Measurements from ENCODE around the gene SF3B2.
"Not testable (repeated sequence)": the region's sequence is repeated elsewhere in the genome, so short reads cannot be mapped to it uniquely, and the experiment has no call there.

Gene SF3B2

GRCh38 chr11:66015936-66016792 is 36.0 kb upstream of the SF3B2 start:
- DNase-seq (ENCODE audit: low read depth) = no peak

GRCh38 chr11:66016793-66017177 is 35.4 kb upstream of the SF3B2 start:
- DNase-seq (ENCODE audit: low read depth) = no peak

- no peak for DNase-seq (ENCODE audit: low read depth)
Observed at GRCh38 chr11:66017321-66017720, 34.8 kb upstream of the SF3B2 start.

DNA sequence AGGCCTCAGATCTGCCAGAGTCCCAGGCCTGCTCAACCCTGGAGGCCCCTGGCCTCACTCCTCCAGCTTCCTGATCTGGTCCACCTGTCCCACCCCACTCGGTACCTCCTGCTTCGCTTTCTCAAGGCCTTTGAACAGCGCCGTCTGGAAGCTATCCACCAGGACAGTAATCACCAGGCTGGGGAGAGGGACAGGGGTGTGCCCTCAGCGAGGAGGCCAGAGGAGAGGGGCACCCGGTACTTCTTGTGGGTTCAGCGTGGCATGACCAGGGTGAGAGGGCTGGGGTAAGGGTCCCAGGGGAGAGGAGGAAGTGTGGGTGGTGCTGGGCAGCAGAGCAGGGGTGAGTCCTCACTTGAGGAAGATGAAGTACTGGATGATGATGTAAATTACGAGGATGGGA is 32.0 kb upstream of the SF3B2 start:
- DNase-seq (ENCODE audit: low read depth) = no peak

GRCh38 chr11:66020618-66021357 is 31.4 kb upstream of the SF3B2 start:
- no peak for DNase-seq (ENCODE audit: low read depth)

GRCh38 chr11:66022401-66023185 is 29.6 kb upstream of the SF3B2 start:
- peak; percentile 69 for DNase-seq (ENCODE audit: low read depth)

DNA sequence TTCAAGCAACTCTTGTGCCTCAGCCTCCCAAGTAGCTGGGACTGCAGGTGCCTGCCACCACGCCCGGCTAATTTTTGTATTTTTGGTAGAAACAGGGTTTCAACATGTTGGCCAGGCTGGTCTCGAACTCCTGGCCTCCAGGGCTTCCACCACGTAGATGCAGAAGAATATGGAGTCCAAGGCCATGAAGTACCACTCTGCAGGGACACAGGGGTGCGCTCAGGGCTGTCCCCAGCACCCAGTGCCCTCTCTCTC is 29.1 kb upstream of the SF3B2 start:
- DNase-seq (ENCODE audit: low read depth) = not testable (repeated sequence)

DNA sequence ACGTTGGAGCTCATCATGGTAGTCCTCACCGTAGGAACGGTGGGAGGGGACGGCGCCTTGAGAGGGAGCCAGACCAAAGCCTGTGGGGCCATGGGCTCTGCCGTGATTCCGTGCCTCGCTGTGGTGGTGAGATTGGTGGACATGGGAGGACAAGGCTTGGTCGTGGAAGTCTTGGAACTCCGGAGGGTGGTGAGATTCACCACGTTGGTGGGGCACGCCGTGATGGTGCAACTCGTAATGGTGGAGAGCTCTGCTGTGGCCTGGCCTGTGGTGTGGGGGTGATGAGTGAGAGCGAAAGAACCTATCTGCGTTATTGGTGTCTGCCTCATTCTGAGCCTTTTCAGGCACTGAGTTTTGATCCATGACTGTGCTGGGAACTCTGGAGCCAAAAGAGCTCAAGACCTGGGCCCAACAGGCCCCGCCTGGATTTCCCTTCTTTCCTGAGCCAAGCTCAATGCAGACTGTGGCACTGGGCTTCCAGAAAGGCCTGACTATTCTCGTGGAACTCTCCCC is 26.1 kb upstream of the SF3B2 start, which contains the start of gene CATSPER1:
TSS of gene CATSPER1 (minus strand) at position 463 of the 513 bp plus-strand sequence. CDS start at position 363, 100 bp downstream.
- DNase-seq (ENCODE audit: low read depth) = no peak

DNA sequence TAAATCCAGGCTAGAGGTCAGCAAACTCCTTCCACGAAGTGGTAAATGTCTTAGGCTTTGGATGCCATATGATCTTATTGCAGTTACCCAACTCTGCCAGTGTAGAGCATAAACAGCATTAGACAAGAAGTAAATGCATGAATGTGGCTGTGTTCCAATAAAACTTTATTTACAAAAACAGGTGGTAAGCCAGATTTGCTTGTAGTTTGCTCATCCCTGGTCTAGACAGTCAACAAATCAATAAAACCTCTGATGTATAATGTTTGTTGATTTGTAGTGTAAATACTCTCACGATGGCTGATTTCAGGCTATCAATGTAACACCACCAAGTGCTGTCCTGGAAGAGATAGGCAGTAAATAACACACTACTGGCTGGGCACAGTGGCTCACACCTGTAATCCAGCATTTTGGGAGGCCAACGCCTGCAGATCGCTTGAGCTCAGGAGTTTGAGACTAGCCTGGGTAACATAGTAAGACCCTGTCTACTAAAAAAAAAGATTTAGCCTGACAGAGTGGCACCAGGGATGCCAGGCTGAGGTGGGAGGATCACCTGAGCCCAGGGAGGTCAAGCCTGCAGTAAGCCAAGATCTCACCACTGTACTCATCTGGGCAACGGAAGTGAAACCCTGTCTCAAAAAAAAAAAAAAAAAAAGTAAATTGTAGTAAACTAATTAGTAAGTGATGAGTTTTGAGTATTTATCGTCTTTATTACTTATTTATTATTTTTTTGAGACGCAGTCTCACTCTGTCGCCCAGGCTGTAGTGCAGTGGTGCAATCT is 19.0 kb upstream of the SF3B2 start:
- DNase-seq (ENCODE audit: low read depth) = no peak

GRCh38 chr11:66035653-66036333 is 16.4 kb upstream of the SF3B2 start:
- DNase-seq (ENCODE audit: low read depth) = no peak

DNA sequence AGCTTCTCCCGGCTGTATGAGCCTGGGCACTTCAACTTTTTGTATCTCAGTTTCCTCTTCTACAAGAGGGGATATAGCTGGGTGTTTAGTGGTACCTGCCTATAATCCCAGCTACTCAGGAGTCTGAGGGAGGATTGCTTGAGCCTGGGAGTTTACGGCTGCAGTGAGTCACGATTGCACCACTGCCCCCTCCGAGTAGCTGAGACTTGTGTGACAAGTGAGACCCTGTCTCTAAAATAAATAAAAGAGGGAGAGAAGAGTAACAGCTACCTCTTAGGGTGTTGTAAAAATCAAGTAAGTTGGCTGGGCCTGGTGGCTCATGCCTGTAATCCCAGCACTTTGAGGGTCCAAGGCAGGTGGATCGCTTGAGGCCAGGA is 15.8 kb upstream of the SF3B2 start:
- no peak for DNase-seq (ENCODE audit: low read depth)

- no peak for DNase-seq (ENCODE audit: low read depth)
Observed at GRCh38 chr11:66037327-66037726, 14.8 kb upstream of the SF3B2 start.

DNA sequence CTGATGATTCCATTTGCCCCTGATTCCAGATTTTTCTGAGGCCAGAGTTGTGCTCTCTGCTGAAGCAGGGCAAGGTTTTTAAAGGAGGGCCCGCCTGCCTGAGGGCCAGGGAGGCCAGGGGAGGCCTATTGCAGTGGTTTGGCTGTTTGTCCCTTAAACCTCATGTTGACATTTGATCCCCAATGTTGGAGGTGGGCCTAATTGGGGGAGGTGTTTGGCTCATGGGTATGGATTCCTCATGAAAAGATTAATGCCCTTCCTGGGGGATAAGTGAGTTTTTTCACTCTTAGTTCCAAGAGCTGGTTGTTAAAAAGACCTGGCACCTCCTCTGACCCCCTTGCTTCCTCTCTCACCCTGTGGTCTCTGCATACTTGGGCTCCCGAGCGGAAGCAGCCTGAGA is 12.4 kb upstream of the SF3B2 start:
- DNase-seq (ENCODE audit: low read depth) = no peak

DNA sequence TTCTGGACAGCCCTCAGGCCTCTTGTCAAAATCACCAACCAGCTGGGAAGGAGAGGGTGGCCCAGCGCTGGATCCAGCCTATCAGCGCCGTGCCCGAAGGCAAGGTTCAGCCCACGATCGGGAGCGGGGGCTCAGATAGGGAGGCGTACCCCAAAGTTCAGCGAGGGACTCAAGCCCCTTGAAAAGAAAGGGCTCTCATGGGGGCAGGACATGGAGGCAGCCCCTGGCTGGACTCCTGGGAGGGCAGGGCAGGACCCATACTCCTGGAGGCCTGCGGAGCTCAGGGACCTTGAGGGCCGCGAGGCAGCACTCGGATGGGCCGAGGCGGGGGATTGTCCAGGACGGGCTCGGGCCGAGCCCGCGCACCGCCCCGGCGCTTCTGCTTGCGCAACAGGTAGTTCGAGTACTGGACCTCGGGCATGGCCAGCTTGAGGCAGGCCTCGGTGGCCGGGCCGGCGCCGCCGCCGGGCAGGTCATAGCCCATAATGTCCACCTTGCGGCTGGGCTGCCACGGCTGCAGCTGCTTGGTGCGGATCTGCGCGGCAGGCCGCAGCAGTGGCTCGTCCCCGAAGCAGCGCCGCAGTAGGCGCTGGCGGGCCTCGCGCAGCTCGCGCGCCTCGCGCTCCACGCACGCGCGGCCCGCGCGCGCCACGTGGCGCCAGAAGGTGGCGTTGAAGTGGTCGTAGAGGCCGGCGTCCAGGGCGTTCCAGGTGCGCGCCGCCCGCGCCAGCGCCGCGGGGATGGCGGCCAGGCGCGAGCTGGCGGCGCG is 9.8 kb upstream of the SF3B2 start:
- no peak for DNase-seq (ENCODE audit: low read depth)

DNA sequence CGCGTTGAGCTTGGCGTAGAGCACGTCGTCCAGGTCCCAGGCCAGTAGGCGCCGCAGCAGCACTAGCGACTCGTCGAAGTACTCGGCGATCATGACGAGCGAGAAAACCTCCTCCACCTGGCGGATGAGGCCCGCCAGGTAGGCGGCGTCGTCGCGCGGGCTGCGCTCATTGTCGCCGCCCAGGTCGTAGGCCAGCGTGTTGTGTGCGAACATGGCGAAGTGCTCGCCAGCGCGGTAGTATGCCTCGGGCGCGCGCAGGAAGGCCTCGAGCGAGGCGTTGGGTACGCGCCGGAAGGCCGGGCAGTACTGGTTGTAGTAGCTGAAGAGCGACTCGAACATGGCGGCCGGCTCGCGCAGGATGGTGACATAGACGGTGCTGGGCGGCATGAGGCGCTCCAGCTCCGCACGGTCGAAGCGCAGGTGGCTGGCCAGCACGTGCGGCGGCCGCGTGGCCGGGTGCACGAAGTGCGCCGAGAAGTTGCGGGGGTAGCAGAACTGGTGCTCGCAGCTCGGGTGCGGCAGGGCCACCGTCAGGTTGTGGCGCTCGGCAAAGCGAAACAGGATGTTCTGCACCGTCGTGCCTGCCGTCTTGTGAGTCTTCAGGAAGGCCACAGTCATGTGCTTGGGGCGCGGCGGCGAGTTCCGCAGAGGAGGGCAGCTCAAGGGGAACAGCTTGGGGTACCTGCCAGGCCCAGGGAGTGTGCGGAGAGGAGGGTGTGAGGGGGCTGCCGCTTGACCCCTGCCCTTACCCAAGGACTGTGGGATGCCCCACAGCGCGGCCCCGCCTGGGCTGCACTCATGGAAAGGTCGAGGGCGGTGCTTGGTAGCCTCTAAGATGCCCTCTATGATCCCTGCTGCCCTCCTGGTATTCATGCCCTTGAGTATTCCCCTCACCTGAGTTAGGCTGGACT is 8.9 kb upstream of the SF3B2 start:
- no peak for DNase-seq (ENCODE audit: low read depth)

- no peak for DNase-seq (ENCODE audit: low read depth)
Observed at GRCh38 chr11:66044757-66045156, 7.4 kb upstream of the SF3B2 start.

DNA sequence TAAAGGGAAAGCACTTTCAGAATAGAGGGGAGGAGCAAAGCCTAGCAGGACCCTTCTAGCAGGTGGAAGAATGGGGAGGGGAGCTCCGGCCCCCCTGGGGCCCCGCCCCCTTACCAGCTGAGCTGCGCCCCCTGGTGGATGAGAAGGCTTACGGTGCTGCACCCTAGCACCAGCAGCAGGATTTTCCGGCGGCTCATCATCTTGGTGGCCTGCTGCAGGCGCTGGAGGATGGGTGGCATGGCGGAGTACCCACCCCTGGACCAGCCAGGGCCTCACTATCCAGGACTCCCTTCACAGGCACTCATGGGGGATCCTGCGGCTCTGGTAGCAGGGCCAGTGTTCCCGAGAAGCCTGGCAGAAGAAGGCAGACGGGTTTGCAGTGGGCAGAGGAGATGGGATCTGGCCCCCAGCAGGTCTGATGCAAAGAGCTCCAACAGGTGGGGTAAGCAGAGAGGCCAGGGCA is 7.0 kb upstream of the SF3B2 start:
- DNase-seq (ENCODE audit: low read depth) = peak; percentile 78

DNA sequence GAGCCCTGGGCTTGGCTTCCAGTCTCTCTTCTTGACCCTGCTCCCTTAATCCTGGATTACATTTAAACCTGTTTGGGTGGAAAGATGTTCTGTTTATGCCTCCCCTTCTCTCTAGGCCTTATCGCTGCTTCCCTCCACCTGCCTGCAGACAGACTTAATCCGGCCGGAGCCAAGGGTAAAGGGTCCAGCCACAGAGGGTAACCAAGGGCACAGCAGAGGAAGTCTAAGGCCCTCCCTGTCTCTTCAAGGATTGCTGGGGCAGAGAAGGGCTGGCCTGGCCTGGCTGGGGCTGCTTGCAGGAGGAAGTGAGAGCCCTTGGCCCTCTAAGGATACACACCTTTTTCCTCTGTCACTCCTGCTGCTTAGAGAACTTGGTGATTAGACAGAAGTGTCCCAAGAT is 5.3 kb upstream of the SF3B2 start:
- no peak for DNase-seq (ENCODE audit: low read depth)

Data from activated T-helper 9 cell treated with anti-CD3 and anti-CD28 coated beads, Interleukin-2, amount 50 U/mL, for 16 hours (primary cell).